WTC11 (cell line): ENCODE results near the gene ATXN1L. TPM values are rescaled to one million over a fixed set of nuclear protein-coding genes. Genes with fewer than 3 reads are reported as not detected.
A peak's percentile ranks its signal among the peaks of the same experiment; 100 is the strongest.

Source experiments
- ATAC-seq: fragments of 200-7000 bp; cut with Tn5 transposase; 2 replicates; pipeline ENCODE4 v1.10.0; 2021; ENCODE audit warnings: mild to moderate bottlenecking, moderate library complexity
- CTCF ChIA-PET: fragments of 300-600 bp; sonication (Branson Sonifier 250); formaldehyde crosslinking; loops from one replicate; lab custom pipeline; 2021; ENCODE audit warnings: antibody characterized with exemption; lab: Charles Lee
- POLR2A ChIA-PET: fragments of 350-600 bp; sonication (Branson Sonifier 250); formaldehyde crosslinking; loops from one replicate; lab custom pipeline; 2021; ENCODE audit warnings: antibody characterized with exemption; lab: Charles Lee
- DNase-seq: peaks from one replicate; pipeline ENCODE4 v3.0.0; 2021; ENCODE audit warnings: low spot score
- H3K27ac Mint-ChIP-seq: 2 replicates; pipeline ENCODE4 v1.8.0; 2021; ENCODE audit warnings: mixed read lengths
- H3K27me3 Mint-ChIP-seq: 2 replicates; pipeline ENCODE4 v1.8.0; 2021; ENCODE audit warnings: low read depth, mild to moderate bottlenecking, moderate library complexity, mixed read lengths
- H3K36me3 Mint-ChIP-seq: 2 replicates; pipeline ENCODE4 v1.8.0; 2021; ENCODE audit warnings: mixed read lengths
- H3K4me1 Mint-ChIP-seq: 2 replicates; pipeline ENCODE4 v1.8.0; 2022; ENCODE audit warnings: mixed read lengths
- H3K4me3 Mint-ChIP-seq: 2 replicates; pipeline ENCODE4 v1.8.0; 2021; ENCODE audit warnings: mild to moderate bottlenecking, moderate library complexity, mixed read lengths
- H3K9me3 Mint-ChIP-seq: 2 replicates; pipeline ENCODE4 v1.8.0; 2021; ENCODE audit warnings: mixed read lengths
- CREM ChIP-seq: sonication (generic); formaldehyde crosslinking; IDR thresholded peaks from 2 replicates; pipeline ENCODE4 v1.8.1; 2022; ENCODE audit warnings: mild to moderate bottlenecking, missing genetic modification reagents, moderate library complexity
- FOXK1 ChIP-seq: sonication (generic); formaldehyde crosslinking; IDR thresholded peaks from 2 replicates; pipeline ENCODE4 v1.8.0; 2022; ENCODE audit warnings: mild to moderate bottlenecking, moderate library complexity, missing genetic modification reagents
- GABPB1 ChIP-seq: sonication (generic); formaldehyde crosslinking; IDR thresholded peaks from 2 replicates; pipeline ENCODE4 v1.8.1; 2023; ENCODE audit warnings: mild to moderate bottlenecking, missing genetic modification reagents
- KAT7 ChIP-seq: sonication (generic); formaldehyde crosslinking; IDR thresholded peaks from 2 replicates; pipeline ENCODE4 v1.8.1; 2023; ENCODE audit warnings: missing genetic modification reagents, mild to moderate bottlenecking, borderline replicate concordance
- SOX15 ChIP-seq: fragments of 250-450 bp; sonication (Bioruptor Pico); IDR thresholded peaks from 2 replicates; pipeline ENCODE4 v1.9.0; 2021; ENCODE audit warnings: mild to moderate bottlenecking
- SP1 ChIP-seq: sonication (generic); formaldehyde crosslinking; conservative IDR thresholded peaks from 2 replicates; pipeline ENCODE4 v1.8.1; 2022; ENCODE audit warnings: missing genetic modification reagents
- TEAD1 ChIP-seq: sonication (generic); formaldehyde crosslinking; IDR thresholded peaks from 2 replicates; pipeline ENCODE4 v1.8.0; 2022; ENCODE audit warnings: mild to moderate bottlenecking, missing genetic modification reagents
- ZNF396 ChIP-seq: fragments of 250-450 bp; sonication (Bioruptor Pico); IDR thresholded peaks from 2 replicates; pipeline ENCODE4 v1.8.0; 2021; ENCODE audit warnings: mild to moderate bottlenecking, moderate library complexity, borderline replicate concordance
- ZNF423 ChIP-seq: fragments of 250-450 bp; sonication (Bioruptor Pico); IDR thresholded peaks from 2 replicates; pipeline ENCODE4 v2.1.2; 2022; ENCODE audit warnings: mild to moderate bottlenecking, moderate library complexity
- total RNA-seq: library from RNA; stranded (reverse); gene quantifications from 3 replicates; pipeline ENCODE4 v1.2.3, GENCODE V29; 2021
- TF ChIP-seq, protein P1 (sequence below): sonication (generic); formaldehyde crosslinking; IDR thresholded peaks from 2 replicates; pipeline ENCODE4 v1.8.1; 2023; ENCODE audit warnings: mild to moderate bottlenecking, moderate library complexity, missing genetic modification reagents
- TF ChIP-seq, protein P2 (sequence below): sonication (generic); formaldehyde crosslinking; IDR thresholded peaks from 2 replicates; pipeline ENCODE4 v1.8.0; 2022; ENCODE audit warnings: mild to moderate bottlenecking, missing genetic modification reagents
- TF ChIP-seq, protein P3 (sequence below): sonication (generic); formaldehyde crosslinking; IDR thresholded peaks from 2 replicates; pipeline ENCODE4 v1.8.1; 2022; ENCODE audit warnings: mild to moderate bottlenecking, moderate library complexity, missing genetic modification reagents
- TF ChIP-seq, protein P4 (sequence below): sonication (generic); formaldehyde crosslinking; IDR thresholded peaks from 2 replicates; pipeline ENCODE4 v1.8.0; 2022; ENCODE audit warnings: mild to moderate bottlenecking, missing genetic modification reagents
- TF ChIP-seq, protein P5 (sequence below): sonication (generic); formaldehyde crosslinking; IDR thresholded peaks from 2 replicates; pipeline ENCODE4 v1.8.1; 2023; ENCODE audit warnings: mild to moderate bottlenecking, missing genetic modification reagents, moderate library complexity
- TF ChIP-seq, protein P6 (sequence below): fragments of 250-450 bp; sonication (Bioruptor Pico); conservative IDR thresholded peaks from 2 replicates; pipeline ENCODE4 v1.9.0; 2021; ENCODE audit warnings: mild to moderate bottlenecking

The ATXN1L gene
- total RNA-seq, 1 experiment from 2014 or later: 23.2 TPM

DNA sequence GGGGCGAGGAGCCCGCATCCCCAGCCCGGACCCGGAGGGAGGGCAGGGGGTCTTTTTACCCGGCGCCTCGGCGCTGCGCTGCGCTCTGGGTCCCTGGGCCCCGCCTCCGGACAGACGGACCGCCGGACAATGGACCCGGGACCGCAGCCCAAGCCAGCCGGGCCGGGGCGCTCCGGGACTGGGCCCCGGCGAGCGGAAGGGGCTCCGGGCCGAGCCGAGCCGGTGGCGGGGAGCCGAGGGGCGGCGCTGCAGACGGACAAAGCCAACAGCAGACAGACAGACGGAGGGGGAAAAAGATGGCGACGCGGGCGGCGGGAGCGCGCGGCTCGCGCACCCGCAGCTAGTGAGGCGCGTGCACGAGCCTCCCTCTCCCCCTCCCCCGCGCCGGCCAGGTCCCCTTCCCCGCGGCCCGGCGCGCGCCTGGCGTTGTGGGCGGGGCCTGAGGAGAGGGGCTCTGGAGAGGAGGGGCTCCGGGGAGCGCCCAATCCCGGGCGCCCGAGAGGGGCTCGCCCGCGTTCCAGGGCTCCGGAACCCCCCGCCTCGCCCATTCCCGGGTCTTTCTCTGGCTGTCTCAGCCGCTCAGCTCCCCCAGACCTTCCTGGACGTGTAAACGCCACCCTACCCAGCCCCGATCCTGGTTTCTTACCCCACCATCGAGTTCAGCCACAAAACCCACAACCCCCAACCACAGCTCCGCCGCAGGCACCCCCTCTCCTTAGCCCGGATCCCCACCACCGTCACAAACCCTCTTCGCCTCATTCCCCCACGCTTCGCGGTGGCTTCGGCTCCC, 38.3 kb downstream of the ATXN1L start, which contains the start of gene ZNF821:
ZNF821 (minus strand) TSS at position 334 of the 790 bp plus-strand sequence. CDS start 4,236 bp downstream, outside the sequence.
- H3K27me3 Mint-ChIP-seq: no peaks in the 10 kb centered on the region
- TF ChIP-seq, protein P1, sequence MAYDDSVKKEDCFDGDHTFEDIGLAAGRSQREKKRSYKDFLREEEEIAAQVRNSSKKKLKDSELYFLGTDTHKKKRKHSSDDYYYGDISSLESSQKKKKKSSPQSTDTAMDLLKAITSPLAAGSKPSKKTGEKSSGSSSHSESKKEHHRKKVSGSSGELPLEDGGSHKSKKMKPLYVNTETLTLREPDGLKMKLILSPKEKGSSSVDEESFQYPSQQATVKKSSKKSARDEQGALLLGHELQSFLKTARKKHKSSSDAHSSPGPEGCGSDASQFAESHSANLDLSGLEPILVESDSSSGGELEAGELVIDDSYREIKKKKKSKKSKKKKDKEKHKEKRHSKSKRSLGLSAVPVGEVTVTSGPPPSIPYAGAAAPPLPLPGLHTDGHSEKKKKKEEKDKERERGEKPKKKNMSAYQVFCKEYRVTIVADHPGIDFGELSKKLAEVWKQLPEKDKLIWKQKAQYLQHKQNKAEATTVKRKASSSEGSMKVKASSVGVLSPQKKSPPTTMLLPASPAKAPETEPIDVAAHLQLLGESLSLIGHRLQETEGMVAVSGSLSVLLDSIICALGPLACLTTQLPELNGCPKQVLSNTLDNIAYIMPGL (CRISPR knock-in tag): peak; percentile 92; the same call in 1 of the 2 replicates
- 0 out of 2 replicates have a peak, but pooled peaks have one; percentile 17 for TF ChIP-seq TEAD1 (CRISPR knock-in tag)
- peak; percentile 54; the same call in 1 of the 2 replicates for TF ChIP-seq CREM
- TF ChIP-seq, protein P2, sequence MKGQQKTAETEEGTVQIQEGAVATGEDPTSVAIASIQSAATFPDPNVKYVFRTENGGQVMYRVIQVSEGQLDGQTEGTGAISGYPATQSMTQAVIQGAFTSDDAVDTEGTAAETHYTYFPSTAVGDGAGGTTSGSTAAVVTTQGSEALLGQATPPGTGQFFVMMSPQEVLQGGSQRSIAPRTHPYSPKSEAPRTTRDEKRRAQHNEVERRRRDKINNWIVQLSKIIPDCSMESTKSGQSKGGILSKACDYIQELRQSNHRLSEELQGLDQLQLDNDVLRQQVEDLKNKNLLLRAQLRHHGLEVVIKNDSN: no peak
- TF ChIP-seq, protein P3, sequence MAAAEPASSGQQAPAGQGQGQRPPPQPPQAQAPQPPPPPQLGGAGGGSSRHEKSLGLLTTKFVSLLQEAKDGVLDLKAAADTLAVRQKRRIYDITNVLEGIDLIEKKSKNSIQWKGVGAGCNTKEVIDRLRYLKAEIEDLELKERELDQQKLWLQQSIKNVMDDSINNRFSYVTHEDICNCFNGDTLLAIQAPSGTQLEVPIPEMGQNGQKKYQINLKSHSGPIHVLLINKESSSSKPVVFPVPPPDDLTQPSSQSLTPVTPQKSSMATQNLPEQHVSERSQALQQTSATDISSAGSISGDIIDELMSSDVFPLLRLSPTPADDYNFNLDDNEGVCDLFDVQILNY (CRISPR knock-in tag): 0 out of 2 replicates have a peak, but pooled peaks have one; percentile 40
- TF ChIP-seq, protein P4, sequence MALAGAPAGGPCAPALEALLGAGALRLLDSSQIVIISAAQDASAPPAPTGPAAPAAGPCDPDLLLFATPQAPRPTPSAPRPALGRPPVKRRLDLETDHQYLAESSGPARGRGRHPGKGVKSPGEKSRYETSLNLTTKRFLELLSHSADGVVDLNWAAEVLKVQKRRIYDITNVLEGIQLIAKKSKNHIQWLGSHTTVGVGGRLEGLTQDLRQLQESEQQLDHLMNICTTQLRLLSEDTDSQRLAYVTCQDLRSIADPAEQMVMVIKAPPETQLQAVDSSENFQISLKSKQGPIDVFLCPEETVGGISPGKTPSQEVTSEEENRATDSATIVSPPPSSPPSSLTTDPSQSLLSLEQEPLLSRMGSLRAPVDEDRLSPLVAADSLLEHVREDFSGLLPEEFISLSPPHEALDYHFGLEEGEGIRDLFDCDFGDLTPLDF: 0 out of 2 replicates have a peak, but pooled peaks have one; percentile 48
- TF ChIP-seq FOXK1 (CRISPR knock-in tag): no peak
- TF ChIP-seq KAT7 (CRISPR knock-in tag): no peak
- TF ChIP-seq, protein P5, sequence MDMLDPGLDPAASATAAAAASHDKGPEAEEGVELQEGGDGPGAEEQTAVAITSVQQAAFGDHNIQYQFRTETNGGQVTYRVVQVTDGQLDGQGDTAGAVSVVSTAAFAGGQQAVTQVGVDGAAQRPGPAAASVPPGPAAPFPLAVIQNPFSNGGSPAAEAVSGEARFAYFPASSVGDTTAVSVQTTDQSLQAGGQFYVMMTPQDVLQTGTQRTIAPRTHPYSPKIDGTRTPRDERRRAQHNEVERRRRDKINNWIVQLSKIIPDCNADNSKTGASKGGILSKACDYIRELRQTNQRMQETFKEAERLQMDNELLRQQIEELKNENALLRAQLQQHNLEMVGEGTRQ: 0 out of 2 replicates have a peak, but pooled peaks have one; percentile 6
- peak; percentile 57; the same call in 1 of the 2 replicates for TF ChIP-seq ZNF423 (CRISPR knock-in tag)
- TF ChIP-seq SP1: peak; percentile 70
- CTCF ChIA-PET: interaction anchor here (0.7 to 3.2 kb wide), 15 partner anchors 7 to 266 kb away, joined by 3 to 27 read pairs (median 6); partner anchors contain the start of genes AP1G1 and IST1
- peak within 1 kb of the TSS; percentile 92 for H3K4me3 Mint-ChIP-seq
- ATAC-seq (peak; percentile 92), DNase-seq (peak; percentile 93)
- H3K9me3 Mint-ChIP-seq: no peaks in the 10 kb centered on the region
- H3K27ac Mint-ChIP-seq: peak within 1 kb of the TSS; percentile 96
- H3K36me3 Mint-ChIP-seq: peaks cover 17% of the 10 kb centered on the region
- POLR2A ChIA-PET: interaction anchor here (0.8 to 3.2 kb wide), 7 partner anchors 10 to 75 kb away, joined by 3 to 17 read pairs (median 5); partner anchors contain the start of genes AP1G1 and IST1
- H3K4me1 Mint-ChIP-seq: peaks cover 37% of the 10 kb centered on the region

DNA sequence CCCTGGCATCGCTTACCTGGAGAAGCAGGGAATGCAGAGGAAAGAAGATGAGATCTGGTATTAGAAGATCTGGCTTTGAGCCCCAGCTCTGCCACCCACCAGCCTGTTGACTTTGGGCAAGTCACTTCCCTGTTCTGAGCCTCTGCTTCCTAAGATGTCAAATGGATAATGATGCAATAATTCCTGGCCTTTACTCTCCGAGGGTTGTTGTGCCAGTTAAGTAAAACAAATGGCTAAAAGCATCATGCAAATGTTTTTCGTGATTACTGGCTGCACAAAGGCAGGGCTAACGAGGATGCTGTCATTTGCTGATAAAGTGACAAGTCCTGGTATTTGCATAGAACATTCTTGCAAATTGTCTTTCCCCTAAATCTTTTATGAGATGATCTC, 39.5 kb downstream of the ATXN1L start:
- Mint-ChIP-seq H3K9me3 (no peaks in the 10 kb centered on the region), H3K4me1 (peaks cover 34% of the 10 kb centered on the region), H3K27ac (no peak overlapping the region), H3K4me3 (peak overlapping the region; percentile 92), H3K36me3 (peaks cover 5% of the 10 kb centered on the region), H3K27me3 (no peaks in the 10 kb centered on the region)
- no peak for ATAC-seq
- TF ChIP-seq, protein P6, sequence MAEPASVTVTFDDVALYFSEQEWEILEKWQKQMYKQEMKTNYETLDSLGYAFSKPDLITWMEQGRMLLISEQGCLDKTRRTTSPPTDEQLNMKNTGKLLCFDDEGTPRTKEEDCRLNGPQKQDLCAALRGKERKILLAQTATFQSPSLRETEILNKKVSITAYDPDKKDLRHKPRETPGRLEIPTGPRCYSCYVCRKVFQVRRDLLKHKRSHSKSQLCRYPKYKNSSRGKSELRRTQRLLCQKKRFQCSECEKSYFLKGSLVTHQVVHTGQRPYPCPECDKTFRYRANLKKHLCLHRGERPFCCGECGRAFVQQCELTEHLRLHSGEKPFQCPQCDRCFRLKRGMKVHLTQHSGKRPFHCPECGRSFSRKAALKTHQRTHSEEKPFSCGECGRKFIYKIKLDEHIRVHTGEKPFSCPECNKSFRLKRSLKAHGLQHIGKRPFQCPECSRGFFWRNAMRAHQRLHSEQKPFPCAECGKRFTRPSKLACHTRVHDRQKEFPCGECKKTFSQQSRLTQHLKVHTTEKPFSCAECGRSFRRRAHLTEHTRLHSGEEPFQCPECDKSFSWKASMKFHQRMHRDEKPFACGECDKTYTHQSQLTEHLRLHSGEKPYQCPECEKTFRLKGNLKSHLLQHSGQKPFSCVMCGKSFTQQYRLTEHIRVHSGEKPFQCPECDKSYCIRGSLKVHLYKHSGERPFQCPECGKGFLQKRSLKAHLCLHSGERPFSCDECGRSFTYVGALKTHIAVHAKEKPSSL (CRISPR knock-in tag): no peak
- TF ChIP-seq GABPB1 (CRISPR knock-in tag) (peak; percentile 97), ZNF396 (no peak), SOX15 (CRISPR knock-in tag) (no peak)
- POLR2A ChIA-PET: interaction anchor here (3.2 kb wide), 1 partner anchor 9 kb away, joined by 17 read pairs; the partner anchor contains the start of gene IST1
- DNase-seq: no peak
- CTCF ChIA-PET: no interaction called here
